Loucy (cell line): ENCODE measurements around the gene MACROH2A1.

Source experiments
- EZH2phosphoT487 ChIP-seq: fragments of 200-600 bp; IDR thresholded peaks from 2 replicates; pipeline ENCODE4 v1.6.1; 2018; ENCODE audit warnings: antibody characterized with exemption, mild to moderate bottlenecking, moderate library complexity, borderline replicate concordance
- TF ChIP-seq, protein P1 (sequence below): fragments of 200-600 bp; sonication (generic); conservative IDR thresholded peaks from 2 replicates; pipeline ENCODE4 v1.5.1; 2014; ENCODE audit warnings: mild to moderate bottlenecking, antibody characterized with exemption, low read length

DNA sequence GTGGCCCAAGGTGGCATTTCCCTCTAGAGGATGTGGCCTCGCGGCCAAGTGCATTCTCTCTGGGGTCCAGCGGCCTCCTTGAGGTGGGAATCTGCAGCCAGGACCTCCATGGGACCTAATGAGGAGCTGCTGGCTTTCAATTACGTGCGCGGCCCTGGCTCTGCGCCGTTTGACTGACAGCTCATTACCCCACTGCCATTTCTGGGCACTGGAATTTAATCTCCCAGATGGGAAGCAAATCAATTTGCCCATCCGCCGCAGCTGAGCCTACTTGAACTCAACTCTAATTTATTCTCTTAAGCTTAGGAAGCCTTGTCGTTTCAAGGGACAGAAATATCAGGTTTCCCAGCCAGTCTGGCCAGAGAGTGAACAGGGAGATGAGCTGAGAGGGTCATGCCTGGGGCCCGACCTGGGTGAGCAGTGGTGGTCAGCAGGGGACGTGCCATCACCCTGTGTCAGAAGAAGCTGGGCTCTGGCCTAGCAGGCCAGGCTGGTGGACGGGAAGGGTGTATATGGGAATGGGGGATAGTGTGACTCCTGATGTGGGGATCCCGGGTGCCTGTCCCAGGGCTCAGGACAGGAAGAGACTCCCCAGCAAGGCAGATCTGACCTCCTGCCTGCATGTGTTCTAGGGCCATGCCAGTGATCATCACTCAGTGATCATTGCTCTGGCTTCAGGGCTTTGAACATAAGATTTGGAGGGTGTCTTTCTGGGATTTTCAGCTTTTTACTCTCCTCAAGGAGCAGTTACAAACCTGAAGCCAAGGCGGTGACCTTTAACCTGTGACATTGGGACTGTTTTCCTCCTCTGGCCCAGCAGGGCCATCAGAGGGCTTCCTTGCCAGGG is 69.7 kb downstream of the MACROH2A1 start:
- TF ChIP-seq, protein P1, sequence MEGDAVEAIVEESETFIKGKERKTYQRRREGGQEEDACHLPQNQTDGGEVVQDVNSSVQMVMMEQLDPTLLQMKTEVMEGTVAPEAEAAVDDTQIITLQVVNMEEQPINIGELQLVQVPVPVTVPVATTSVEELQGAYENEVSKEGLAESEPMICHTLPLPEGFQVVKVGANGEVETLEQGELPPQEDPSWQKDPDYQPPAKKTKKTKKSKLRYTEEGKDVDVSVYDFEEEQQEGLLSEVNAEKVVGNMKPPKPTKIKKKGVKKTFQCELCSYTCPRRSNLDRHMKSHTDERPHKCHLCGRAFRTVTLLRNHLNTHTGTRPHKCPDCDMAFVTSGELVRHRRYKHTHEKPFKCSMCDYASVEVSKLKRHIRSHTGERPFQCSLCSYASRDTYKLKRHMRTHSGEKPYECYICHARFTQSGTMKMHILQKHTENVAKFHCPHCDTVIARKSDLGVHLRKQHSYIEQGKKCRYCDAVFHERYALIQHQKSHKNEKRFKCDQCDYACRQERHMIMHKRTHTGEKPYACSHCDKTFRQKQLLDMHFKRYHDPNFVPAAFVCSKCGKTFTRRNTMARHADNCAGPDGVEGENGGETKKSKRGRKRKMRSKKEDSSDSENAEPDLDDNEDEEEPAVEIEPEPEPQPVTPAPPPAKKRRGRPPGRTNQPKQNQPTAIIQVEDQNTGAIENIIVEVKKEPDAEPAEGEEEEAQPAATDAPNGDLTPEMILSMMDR: no peak
- TF ChIP-seq EZH2phosphoT487: no peak
